ENCODE results near the gene NPHP3.
"Not testable (repeated sequence)": the region's sequence is repeated elsewhere in the genome, so short reads cannot be mapped to it uniquely, and the experiment has no call there.

The NPHP3 gene

GRCh38 chr3:132722165-132723023 is at the start of gene NPHP3:
Gene NPHP3, minus strand, starts transcription at chr3:132722409. Its CDS starts 54 bp downstream, at chr3:132722355.
- DNase-seq: peak; percentile 99

GRCh38 chr3:132758740-132759139 is 36.5 kb upstream of the NPHP3 start:
- DNase-seq: no peak

- DNase-seq: no peak
Measured at GRCh38 chr3:132756108-132756650, 34.0 kb upstream of the NPHP3 start.

DNA sequence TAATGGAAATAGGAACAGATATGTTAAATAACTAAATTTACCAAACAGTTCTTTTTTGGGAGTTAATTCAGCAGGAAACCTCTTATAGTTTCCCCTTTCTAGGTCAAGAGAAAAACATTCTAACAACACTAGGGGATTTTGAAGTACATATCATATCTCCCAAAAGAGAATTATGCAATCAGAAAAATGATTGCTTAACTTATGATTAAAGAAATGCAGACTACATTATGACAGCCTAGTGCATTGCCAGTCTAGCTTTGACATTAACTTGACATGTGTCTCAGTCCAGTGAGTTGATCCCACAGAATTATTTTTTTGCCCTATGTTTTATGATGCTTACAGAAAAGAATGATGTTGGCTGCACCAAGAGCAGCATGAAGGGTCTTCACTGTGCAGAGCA is 31.7 kb upstream of the NPHP3 start:
- DNase-seq: no peak

DNA sequence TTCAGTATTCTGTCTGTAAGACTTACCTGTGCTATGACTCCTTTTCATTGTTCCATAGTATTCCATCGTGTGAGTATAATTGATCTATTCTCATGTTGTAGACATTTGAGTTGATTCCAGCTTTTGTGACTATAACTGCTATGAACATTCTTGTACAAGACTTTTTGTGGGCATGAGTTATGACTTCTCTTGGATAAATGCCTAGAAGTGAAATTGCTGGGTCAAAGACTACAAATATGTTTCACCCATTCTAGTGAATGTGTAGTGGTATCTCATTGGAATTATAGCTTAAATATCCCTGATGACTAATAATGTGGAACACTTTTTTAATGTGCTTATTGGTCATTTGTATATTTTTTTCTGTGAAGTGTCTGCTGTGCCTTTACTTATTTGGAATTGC is 27.6 kb upstream of the NPHP3 start:
- DNase-seq: no peak

DNA sequence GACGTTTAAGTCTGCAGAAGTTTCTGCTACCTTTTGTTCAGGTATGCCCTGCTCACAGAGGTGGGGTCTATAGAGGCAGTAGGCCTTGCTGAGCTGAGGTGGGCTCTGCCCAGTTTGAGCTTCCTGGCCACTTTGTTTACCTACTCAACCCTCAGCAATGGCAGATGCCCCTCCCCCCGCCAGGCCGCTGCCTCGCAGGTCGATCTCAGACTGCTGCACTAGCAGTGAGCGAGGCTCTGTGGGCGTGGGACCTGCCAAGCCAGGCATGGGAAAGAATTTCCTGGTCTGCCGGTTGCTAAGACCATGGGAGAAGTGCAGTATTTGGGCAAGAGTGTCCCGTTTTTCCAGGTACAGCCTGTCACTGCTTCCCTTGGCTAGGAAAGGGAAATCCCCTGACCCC is 24.5 kb upstream of the NPHP3 start:
- DNase-seq: not testable (repeated sequence)

GRCh38 chr3:132738314-132738713 is 16.1 kb upstream of the NPHP3 start:
- DNase-seq: no peak

- no peak for DNase-seq
Measured at GRCh38 chr3:132735589-132735988, 13.4 kb upstream of the NPHP3 start.

GRCh38 chr3:132730891-132731580 is 8.8 kb upstream of the NPHP3 start:
- DNase-seq: no peak

DNA sequence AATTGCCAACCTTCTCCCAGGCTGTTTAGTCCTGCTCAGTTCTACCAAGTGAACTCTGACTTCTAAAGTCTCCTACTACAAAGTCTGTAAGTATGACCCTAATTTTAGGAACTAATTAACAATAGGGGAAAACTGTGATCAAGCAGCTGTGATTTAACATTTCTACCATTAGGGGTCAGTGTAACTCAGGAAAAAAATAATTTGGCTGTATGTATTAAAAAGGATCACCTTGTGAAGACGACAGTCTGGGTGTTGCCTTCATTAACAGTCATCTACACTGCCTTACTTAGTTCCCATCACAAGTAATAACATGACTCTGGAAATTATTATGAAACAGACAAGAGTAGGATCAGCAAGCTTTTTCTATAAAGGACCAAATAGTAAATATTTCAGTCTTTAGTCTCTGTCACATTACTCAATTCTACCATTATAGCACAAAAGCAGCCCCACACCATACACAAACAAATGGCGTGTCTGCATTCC is 4.2 kb upstream of the NPHP3 start:
- DNase-seq: no peak

GRCh38 chr3:132723024-132723950 is 1.1 kb upstream of the NPHP3 start:
- DNase-seq: no peak

DNA sequence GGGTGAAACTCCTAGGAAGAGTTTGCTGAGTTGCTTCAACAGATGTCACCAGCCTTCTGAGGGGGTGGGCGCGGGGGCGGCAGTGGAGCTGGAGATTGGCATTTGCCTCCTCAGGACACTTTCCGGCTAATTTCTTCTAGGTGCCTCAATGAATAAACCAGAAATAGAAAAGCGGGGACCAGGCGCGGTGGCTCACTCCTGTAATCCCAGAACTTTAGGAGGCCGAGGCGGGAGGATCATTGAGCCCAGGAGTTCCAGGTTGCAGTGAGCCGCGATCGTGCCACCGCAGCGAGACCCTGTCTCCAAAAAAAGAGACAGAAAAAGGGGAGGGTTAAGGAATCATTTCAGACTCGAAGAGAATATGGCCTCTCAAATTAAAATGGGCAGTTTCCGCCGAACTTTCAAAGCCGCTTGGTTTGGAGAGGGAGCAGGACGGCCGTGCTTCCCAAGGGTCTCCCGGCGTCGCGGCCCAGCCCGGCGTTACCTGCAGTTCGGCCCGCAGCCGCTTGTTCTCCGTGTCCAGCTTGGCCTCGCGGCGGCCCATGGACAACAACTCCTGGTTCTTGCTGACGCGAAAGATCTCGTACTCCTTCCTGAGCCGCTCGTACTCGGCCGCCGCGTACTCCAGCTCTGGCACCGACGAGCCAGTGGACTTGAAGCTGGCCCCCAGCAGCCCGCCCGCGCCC is 587 bp downstream of the NPHP3 start:
- DNase-seq: peak; percentile 5 to 8

DNA sequence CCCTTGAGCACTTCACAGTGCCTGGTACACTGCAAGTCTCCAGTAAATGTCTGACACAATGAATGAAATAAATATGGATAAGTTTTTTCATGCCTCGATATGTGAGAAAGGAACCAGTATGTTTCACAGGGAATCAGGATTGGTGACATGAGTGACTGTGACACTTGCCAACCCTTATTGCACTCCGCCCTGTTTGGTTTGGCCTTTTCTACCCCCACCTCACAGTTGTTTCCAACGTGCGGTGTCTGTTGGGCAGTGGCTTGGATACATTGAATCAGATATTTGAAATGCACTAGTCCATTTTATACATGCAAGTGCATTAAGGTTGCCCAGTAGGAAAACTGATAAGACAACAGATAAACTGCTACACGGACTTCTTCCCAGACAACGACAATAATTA is 2.0 kb downstream of the NPHP3 start:
- DNase-seq: no peak

DNA sequence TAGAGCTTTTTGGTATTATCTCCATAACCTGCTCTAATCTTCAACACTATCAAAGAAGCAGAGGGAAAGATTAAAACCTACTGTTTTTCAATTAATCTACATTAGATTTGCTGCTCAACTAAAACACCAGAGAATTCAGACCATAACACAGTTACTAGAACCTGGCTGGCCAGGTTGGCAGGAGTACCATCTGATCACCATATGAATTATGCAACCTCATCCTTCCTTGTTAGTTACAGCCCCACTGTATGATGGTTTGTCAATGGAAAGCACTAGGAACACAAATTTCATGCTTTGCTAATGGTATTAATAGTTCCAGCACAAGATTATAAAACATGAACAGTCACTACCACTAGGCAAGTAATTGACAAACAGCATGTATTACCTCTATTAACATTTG is 5.8 kb downstream of the NPHP3 start:
- no peak for DNase-seq

GRCh38 chr3:132713977-132714727 is 8.1 kb downstream of the NPHP3 start:
- DNase-seq: no peak

GRCh38 chr3:132710311-132710710 is 11.9 kb downstream of the NPHP3 start:
- no peak for DNase-seq

GRCh38 chr3:132709761-132710160 is 12.4 kb downstream of the NPHP3 start:
- no peak for DNase-seq

DNA sequence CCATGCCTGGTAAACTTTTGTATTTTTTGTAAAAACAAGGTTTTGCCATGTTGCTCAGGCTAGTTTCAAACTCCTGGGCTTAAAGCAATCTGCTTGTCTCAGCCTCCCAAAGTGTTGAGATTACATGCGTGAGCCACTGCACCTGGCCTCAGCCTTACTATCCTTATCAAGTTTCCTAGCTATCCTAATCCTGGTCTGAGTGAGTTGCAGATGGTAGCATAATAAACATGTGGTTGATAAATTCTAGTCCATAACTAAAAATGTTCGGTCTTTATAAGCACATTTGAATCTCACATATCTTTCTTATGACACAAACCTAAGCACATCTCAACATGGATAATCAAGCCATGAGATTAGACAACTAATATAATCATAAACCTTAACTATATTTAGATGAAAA is 18.5 kb downstream of the NPHP3 start:
- DNase-seq: no peak

- no peak for DNase-seq
Measured at GRCh38 chr3:132695422-132695821, 26.8 kb downstream of the NPHP3 start.

GRCh38 chr3:132694991-132695390 is 27.2 kb downstream of the NPHP3 start:
- no peak for DNase-seq

DNA sequence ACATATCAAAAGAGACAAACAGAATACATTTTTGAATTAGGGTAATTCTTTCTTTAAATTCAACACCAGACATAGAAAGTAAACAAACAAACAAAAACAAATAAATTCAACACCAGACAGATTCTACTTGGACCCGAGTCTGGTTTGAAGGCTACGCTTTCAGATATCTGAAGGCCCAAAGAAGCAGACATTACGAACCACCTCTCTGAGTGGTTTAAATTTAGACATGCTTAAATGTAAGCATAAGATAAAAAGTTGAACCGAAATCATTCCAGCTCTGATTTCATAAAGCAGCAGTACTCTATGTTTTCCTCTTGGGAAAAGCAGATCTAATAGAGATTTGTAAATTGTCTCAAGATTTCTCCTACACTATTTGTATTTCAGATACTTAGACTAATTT is 32.2 kb downstream of the NPHP3 start:
- no peak for DNase-seq

Data from activated CD4-positive, alpha-beta T cell treated with anti-CD3 and anti-CD28 coated beads, Interleukin-2, amount 50 U/mL, for 4 hours (primary cell).